Stimulated activated CD4-positive, alpha-beta T cell treated with anti-CD3 and anti-CD28 coated beads, Interleukin-4, amount 100 ng/mL, for 1 hour (primary cell): Measurements from ENCODE around the gene STKLD1.
"Not testable (repeated sequence)": the region's sequence is repeated elsewhere in the genome, so short reads cannot be mapped to it uniquely, and the experiment has no call there.

Experiments
- DNase-seq: peaks from one replicate; pipeline ENCODE4 v3.0.0-alpha.2; 2020

The STKLD1 gene

DNA sequence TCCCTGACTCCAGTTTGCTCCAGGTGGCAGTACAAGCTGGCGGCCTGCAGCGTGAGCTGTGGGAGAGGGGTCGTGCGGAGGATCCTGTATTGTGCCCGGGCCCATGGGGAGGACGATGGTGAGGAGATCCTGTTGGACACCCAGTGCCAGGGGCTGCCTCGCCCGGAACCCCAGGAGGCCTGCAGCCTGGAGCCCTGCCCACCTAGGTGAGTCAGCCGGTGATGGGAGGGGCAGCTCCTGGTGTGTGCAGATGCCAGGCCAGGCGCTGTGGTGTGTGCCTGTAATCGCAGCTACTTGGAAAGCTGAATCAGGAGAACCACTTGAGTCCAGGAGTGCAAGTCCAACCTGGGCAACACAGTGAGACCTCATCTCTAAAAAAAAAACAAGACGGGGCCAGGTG is 73.6 kb downstream of the STKLD1 start:
- DNase-seq: no peak

DNA sequence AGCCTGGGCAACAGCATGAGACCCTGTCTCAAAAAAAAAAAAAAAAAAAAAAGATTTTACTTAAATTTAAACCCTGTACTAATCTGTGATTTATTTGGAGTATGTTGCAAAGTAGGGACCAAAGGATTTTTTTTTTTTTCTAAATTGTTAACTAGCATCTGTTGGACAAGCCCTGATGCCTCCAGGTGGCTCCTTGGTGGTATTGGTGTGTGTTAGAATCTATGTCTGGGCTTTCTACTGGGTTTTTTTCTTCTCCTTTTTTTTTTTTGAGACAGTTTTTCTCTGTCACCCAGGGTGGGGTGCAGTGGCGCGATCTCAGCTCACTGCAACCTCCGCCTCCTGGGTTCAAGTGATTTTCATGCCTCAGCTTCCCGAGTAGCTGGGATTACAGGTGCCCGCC is 75.7 kb downstream of the STKLD1 start:
- DNase-seq: not testable (repeated sequence)

GRCh38 chr9:133452562-133452961 is 76.4 kb downstream of the STKLD1 start:
- DNase-seq: no peak

GRCh38 chr9:133453651-133454050 is 77.5 kb downstream of the STKLD1 start:
- DNase-seq: no peak

GRCh38 chr9:133454325-133454724 is 78.2 kb downstream of the STKLD1 start:
- no peak for DNase-seq

DNA sequence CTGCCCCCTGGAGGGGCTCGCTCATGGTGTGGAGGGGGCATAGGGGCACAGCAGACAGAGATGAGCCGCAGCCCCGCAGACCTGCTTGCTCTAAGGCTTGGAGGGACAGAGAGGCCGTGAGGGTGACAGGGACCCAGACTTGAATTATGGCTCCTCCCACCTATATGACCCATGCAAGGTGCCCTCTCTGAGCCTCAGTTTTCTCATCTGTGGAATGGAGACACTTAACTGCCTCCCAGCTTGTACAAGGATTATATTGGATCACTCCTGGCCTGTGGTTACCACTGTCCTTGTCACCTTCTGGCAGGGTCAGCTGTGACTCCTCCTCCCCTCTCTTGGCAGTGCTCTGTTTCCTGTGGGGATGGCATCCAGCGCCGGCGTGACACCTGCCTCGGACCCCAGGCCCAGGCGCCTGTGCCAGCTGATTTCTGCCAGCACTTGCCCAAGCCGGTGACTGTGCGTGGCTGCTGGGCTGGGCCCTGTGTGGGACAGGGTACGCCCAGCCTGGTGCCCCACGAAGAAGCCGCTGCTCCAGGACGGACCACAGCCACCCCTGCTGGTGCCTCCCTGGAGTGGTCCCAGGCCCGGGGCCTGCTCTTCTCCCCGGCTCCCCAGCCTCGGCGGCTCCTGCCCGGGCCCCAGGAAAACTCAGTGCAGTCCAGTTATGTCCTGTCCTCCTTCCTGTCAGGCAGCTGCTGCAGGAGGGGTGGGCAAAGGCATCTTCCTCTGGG is 78.9 kb downstream of the STKLD1 start:
- no peak for DNase-seq
